Smooth muscle cell (in vitro differentiated cells): ENCODE measurements around the gene PALLD. TPM values are rescaled to one million over a fixed set of nuclear protein-coding genes. Genes with fewer than 3 reads are reported as not detected.

Experiments used
- DNase-seq: peaks from one replicate; lab custom pipeline; 2025; ENCODE audit not compliant: unreplicated experiment; lab: John Stamatoyannopoulos, UW
- H2AFZ ChIP-seq: fragments of 200-600 bp; sonication (generic); 2 replicates; pipeline ENCODE4 v1.6.0; 2016; ENCODE audit warnings: antibody characterized with exemption, low read depth, mild to moderate bottlenecking
- H3F3A ChIP-seq: fragments of 200-600 bp; sonication (generic); 2 replicates; pipeline ENCODE4 v1.6.0; 2017; ENCODE audit warnings: antibody characterized with exemption, low read depth
- H3K27ac ChIP-seq: fragments of 200-600 bp; sonication (generic); 2 replicates; pipeline ENCODE4 v1.5.1; 2016; ENCODE audit warnings: low read depth, mild to moderate bottlenecking
- H3K27me3 ChIP-seq: fragments of 200-600 bp; sonication (generic); 2 replicates; pipeline ENCODE4 v1.6.1; 2016; ENCODE audit warnings: low read depth, mild to moderate bottlenecking
- H3K36me3 ChIP-seq: fragments of 200-600 bp; sonication (generic); 2 replicates; pipeline ENCODE4 v1.5.1; 2016; ENCODE audit warnings: low read depth
- H3K4me1 ChIP-seq: fragments of 200-600 bp; sonication (generic); 2 replicates; pipeline ENCODE4 v1.5.1; 2016; ENCODE audit warnings: low read depth
- H3K4me2 ChIP-seq: fragments of 200-600 bp; sonication (generic); 2 replicates; pipeline ENCODE4 v1.6.0; 2016; ENCODE audit warnings: mild to moderate bottlenecking
- H3K4me3 ChIP-seq: fragments of 200-600 bp; sonication (generic); 2 replicates; pipeline ENCODE4 v1.5.1; 2016; ENCODE audit warnings: mild to moderate bottlenecking
- H3K79me2 ChIP-seq: fragments of 200-600 bp; sonication (generic); 2 replicates; pipeline ENCODE4 v1.6.0; 2016; ENCODE audit warnings: low read depth, mild to moderate bottlenecking
- H3K9ac ChIP-seq: fragments of 200-600 bp; sonication (generic); 2 replicates; pipeline ENCODE4 v1.6.0; 2016; ENCODE audit warnings: low read depth
- H3K9me3 ChIP-seq: fragments of 200-600 bp; sonication (generic); replicated peaks from 2 replicates; pipeline ENCODE4 v1.5.1; 2016; ENCODE audit warnings: low read depth
- H4K20me1 ChIP-seq: fragments of 200-600 bp; sonication (generic); 2 replicates; pipeline ENCODE4 v1.6.0; 2016; ENCODE audit warnings: low read depth
- WGBS: methylation state at CpG from one replicate; pipeline ENCODE4 v1.1.7; 2016; ENCODE audit warnings: low lambda C conversion rate; 5-methylcytosine and 5-hydroxymethylcytosine counted together
- polyA plus RNA-seq: library from polyadenylated mRNA; unstranded; fragments of >200 nt; fragmentation: Nextera tagmentation; extraction: Ambion mirVana; gene quantifications from 2 replicates; pipeline ENCODE4 v1.2.1, GENCODE V29; 2016
- total RNA-seq: library from RNA; depleted of rRNA; stranded (reverse); fragments of >200 nt; gene quantifications from 2 replicates; pipeline ENCODE4 v1.2.3, GENCODE V29; 2014
- TF ChIP-seq, protein P1 (sequence below): fragments of 200-600 bp; sonication (generic); IDR thresholded peaks from 2 replicates; pipeline ENCODE4 v1.5.1; 2017; ENCODE audit warnings: borderline replicate concordance, mild to moderate bottlenecking, antibody characterized with exemption; ENCODE audit not compliant: insufficient read depth, poor library complexity, severe bottlenecking

PALLD gene
- total and polyA plus RNA-seq, 2 experiments from 2014 or later = 354 to 415 TPM

- no peaks in the 10 kb centered on the region for H3K27me3 ChIP-seq
- peak overlapping the region; percentile 38 for H3K4me2 ChIP-seq
- H3K4me1 ChIP-seq = peaks cover 14% of the 10 kb centered on the region
- DNase-seq = no peak
- H4K20me1 ChIP-seq = no peaks in the 10 kb centered on the region
- WGBS = 49% methylated on average over 6 of the region's 6 CpGs
- peaks cover 7% of the 10 kb centered on the region for H3K36me3 ChIP-seq
- H3K9ac ChIP-seq = no peak overlapping the region
- no peak overlapping the region for H2AFZ ChIP-seq
- peak overlapping the region; percentile 63 for H3K27ac ChIP-seq
- H3F3A ChIP-seq = peaks cover 36% of the 10 kb centered on the region
- no peaks in the 10 kb centered on the region for H3K9me3 ChIP-seq
- peaks cover 80% of the 10 kb centered on the region for H3K79me2 ChIP-seq
- TF ChIP-seq, protein P1, sequence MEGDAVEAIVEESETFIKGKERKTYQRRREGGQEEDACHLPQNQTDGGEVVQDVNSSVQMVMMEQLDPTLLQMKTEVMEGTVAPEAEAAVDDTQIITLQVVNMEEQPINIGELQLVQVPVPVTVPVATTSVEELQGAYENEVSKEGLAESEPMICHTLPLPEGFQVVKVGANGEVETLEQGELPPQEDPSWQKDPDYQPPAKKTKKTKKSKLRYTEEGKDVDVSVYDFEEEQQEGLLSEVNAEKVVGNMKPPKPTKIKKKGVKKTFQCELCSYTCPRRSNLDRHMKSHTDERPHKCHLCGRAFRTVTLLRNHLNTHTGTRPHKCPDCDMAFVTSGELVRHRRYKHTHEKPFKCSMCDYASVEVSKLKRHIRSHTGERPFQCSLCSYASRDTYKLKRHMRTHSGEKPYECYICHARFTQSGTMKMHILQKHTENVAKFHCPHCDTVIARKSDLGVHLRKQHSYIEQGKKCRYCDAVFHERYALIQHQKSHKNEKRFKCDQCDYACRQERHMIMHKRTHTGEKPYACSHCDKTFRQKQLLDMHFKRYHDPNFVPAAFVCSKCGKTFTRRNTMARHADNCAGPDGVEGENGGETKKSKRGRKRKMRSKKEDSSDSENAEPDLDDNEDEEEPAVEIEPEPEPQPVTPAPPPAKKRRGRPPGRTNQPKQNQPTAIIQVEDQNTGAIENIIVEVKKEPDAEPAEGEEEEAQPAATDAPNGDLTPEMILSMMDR = no peak
- no peak overlapping the region for H3K4me3 ChIP-seq
These were observed 234.3 kb downstream of the PALLD start for GRCh38 chr4:168731006-168731636.

- no peak overlapping the region for H3K4me3 ChIP-seq
- peak overlapping the region; percentile 38 for H3K4me2 ChIP-seq
These were observed 235.0 kb downstream of the PALLD start for GRCh38 chr4:168731706-168732414.

DNA sequence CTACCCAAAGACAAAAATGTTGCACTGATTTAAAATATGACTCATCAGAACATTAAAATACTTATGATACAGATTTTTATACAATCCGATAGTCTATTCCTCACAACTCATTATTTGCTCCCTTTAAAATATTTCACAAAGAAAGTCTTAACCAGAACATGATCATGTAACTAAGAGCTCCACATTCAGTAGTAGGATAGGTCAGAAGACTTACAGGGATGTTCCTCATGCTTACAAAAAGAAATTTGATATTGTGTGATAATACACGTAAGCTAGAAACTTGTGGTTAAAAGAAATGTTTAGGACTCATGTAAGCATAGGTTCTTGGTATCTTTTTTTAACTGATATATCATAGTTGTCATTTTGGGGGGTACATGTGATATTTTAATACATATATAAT is 235.9 kb downstream of the PALLD start:
- Histone ChIP-seq H3K9me3 (no peaks in the 10 kb centered on the region), H3K4me3 (no peak overlapping the region), H3K4me2 (no peak overlapping the region), H3K9ac (no peak overlapping the region), H3K79me2 (peaks cover 65% of the 10 kb centered on the region), H4K20me1 (no peaks in the 10 kb centered on the region), H3K36me3 (no peaks in the 10 kb centered on the region), H3K4me1 (peaks cover 29% of the 10 kb centered on the region), H2AFZ (no peak overlapping the region), H3F3A (peaks cover 41% of the 10 kb centered on the region), H3K27ac (peak overlapping the region; percentile 63), H3K27me3 (no peaks in the 10 kb centered on the region)
- TF ChIP-seq, protein P1 = no peak
- 81% methylated on average over 2 of the region's 2 CpGs for whole genome bisulfite sequencing
- no peak for DNase-seq

More at GRCh38 chr4:168731706-168732414, 235.0 kb downstream of the PALLD start:
- H3K79me2 ChIP-seq = peaks cover 73% of the 10 kb centered on the region
- no peaks in the 10 kb centered on the region for H3K9me3 ChIP-seq
- no peak overlapping the region for H2AFZ ChIP-seq
- TF ChIP-seq, protein P1 = no peak
- DNase-seq = no peak
- 87% methylated on average over 6 of the region's 6 CpGs for WGBS
- peaks cover 41% of the 10 kb centered on the region for H3F3A ChIP-seq
- H3K4me1 ChIP-seq = peaks cover 20% of the 10 kb centered on the region
- no peak overlapping the region for H3K9ac ChIP-seq
- no peaks in the 10 kb centered on the region for H4K20me1 ChIP-seq
- no peaks in the 10 kb centered on the region for H3K27me3 ChIP-seq
- H3K36me3 ChIP-seq = peaks cover 3% of the 10 kb centered on the region
- H3K27ac ChIP-seq = peak overlapping the region; percentile 63
